SJSA1 (cell line): ENCODE results near the gene ADCK1. TPM values are rescaled to one million over a fixed set of nuclear protein-coding genes. Genes with fewer than 3 reads are reported as not detected.

Experiments used
- DNase-seq, 2 experiments: peaks; one replicate each; pipeline ENCODE4 v3.0.0-alpha.2; 2015 to 2020; ENCODE audit warnings: low spot score in 2 of 2, low read depth in 1 of 2
- H3K27ac ChIP-seq: fragments of 250-450 bp; sonication (Bioruptor Pico); 2 replicates; pipeline ENCODE4 v1.5.1; 2020; ENCODE audit warnings: mild to moderate bottlenecking, moderate library complexity
- H3K27me3 ChIP-seq: fragments of 250-450 bp; sonication (Bioruptor Pico); replicated peaks from 2 replicates; pipeline ENCODE4 v1.5.1; 2020; ENCODE audit warnings: mild to moderate bottlenecking, moderate library complexity
- H3K36me3 ChIP-seq: fragments of 250-450 bp; sonication (Bioruptor Pico); 2 replicates; pipeline ENCODE4 v1.5.1; 2020; ENCODE audit warnings: mild to moderate bottlenecking
- H3K4me1 ChIP-seq: fragments of 250-450 bp; sonication (Bioruptor Pico); replicated peaks from 2 replicates; pipeline ENCODE4 v1.6.1; 2021; ENCODE audit warnings: mild to moderate bottlenecking
- H3K4me3 ChIP-seq: fragments of 250-450 bp; sonication (Bioruptor Pico); 2 replicates; pipeline ENCODE4 v1.5.1; 2020; ENCODE audit warnings: mild to moderate bottlenecking
- H3K9me3 ChIP-seq: fragments of 250-450 bp; sonication (Bioruptor Pico); replicated peaks from 2 replicates; pipeline ENCODE4 v1.5.1; 2020; ENCODE audit warnings: mild to moderate bottlenecking
- total RNA-seq: library from RNA; depleted of rRNA; stranded (reverse); fragments of >200 nt; shearing (Covaris generic); gene quantifications from 2 replicates; pipeline ENCODE4 v1.2.3, GENCODE V29; 2014; rRNA removed

The ADCK1 gene
- total RNA-seq, 1 experiment from 2014 or later: 1.8 TPM

GRCh38 chr14:77970646-77971045, 170.7 kb downstream of the ADCK1 start:
- no peaks in the 10 kb centered on the region for H3K9me3 ChIP-seq
- no peaks in the 10 kb centered on the region for H3K4me1 ChIP-seq
- H3K36me3 ChIP-seq: no peaks in the 10 kb centered on the region
- DNase-seq: no peak
- H3K27me3 ChIP-seq: no peaks in the 10 kb centered on the region
- H3K27ac ChIP-seq: no peak overlapping the region
- H3K4me3 ChIP-seq: no peak overlapping the region

- Histone ChIP-seq H3K36me3 (no peaks in the 10 kb centered on the region), H3K4me1 (no peaks in the 10 kb centered on the region), H3K27ac (no peak overlapping the region), H3K9me3 (no peaks in the 10 kb centered on the region), H3K27me3 (no peaks in the 10 kb centered on the region), H3K4me3 (no peak overlapping the region)
- DNase-seq: no peak
These were observed 173.3 kb downstream of the ADCK1 start for GRCh38 chr14:77973246-77973645.

GRCh38 chr14:77976591-77976990, 176.7 kb downstream of the ADCK1 start:
- H3K27ac ChIP-seq: no peak overlapping the region
- H3K4me3 ChIP-seq: no peak overlapping the region
- H3K9me3 ChIP-seq: no peaks in the 10 kb centered on the region
- no peaks in the 10 kb centered on the region for H3K36me3 ChIP-seq
- no peaks in the 10 kb centered on the region for H3K4me1 ChIP-seq
- peak in 1 of 2 experiments; percentile 0 for DNase-seq
- H3K27me3 ChIP-seq: peaks cover 8% of the 10 kb centered on the region; the same call in 1 of the 2 replicates

- Histone ChIP-seq H3K4me3 (no peak overlapping the region), H3K27ac (no peak overlapping the region), H3K36me3 (no peaks in the 10 kb centered on the region), H3K9me3 (no peaks in the 10 kb centered on the region), H3K27me3 (peaks cover 8% of the 10 kb centered on the region; the same call in 1 of the 2 replicates), H3K4me1 (no peaks in the 10 kb centered on the region)
- DNase-seq: no peak
These were observed 179.3 kb downstream of the ADCK1 start for GRCh38 chr14:77979171-77979570.

GRCh38 chr14:77979666-77980351, 179.9 kb downstream of the ADCK1 start:
- no peaks in the 10 kb centered on the region for H3K4me1 ChIP-seq
- no peak overlapping the region for H3K4me3 ChIP-seq
- no peaks in the 10 kb centered on the region for H3K9me3 ChIP-seq
- H3K27me3 ChIP-seq: peaks cover 10% of the 10 kb centered on the region; the same call in 1 of the 2 replicates
- DNase-seq: peak in 1 of 2 experiments; percentile 15
- no peaks in the 10 kb centered on the region for H3K36me3 ChIP-seq
- no peak overlapping the region for H3K27ac ChIP-seq

- no peaks in the 10 kb centered on the region for H3K9me3 ChIP-seq
- no peaks in the 10 kb centered on the region for H3K36me3 ChIP-seq
- H3K27ac ChIP-seq: no peak overlapping the region
- no peaks in the 10 kb centered on the region for H3K4me1 ChIP-seq
- no peak overlapping the region for H3K4me3 ChIP-seq
- no peak for DNase-seq
- H3K27me3 ChIP-seq: peaks cover 11% of the 10 kb centered on the region; the same call in 1 of the 2 replicates
These were observed 180.8 kb downstream of the ADCK1 start for GRCh38 chr14:77980475-77981321.

Other genes starting within 250 kb of the ADCK1 start
- gene SPTLC2, start 183.5 kb upstream of the ADCK1 start, total RNA-seq: 16.4 and 22.1 TPM in 2 replicates
- gene ALKBH1, start 92.1 kb upstream of the ADCK1 start, total RNA-seq: 13.7 and 14.4 TPM in 2 replicates
- gene SLIRP, start 92.0 kb upstream of the ADCK1 start, total RNA-seq: 304 and 538 TPM in 2 replicates
- 77.0 and 84.4 TPM in 2 replicates for gene SNW1, start 39.0 kb upstream of the ADCK1 start, total RNA-seq